ENCODE measurements around the gene SERPINI1. TPM values are rescaled to one million over a fixed set of nuclear protein-coding genes. Genes with fewer than 3 reads are reported as not detected.

SERPINI1 gene
- total RNA-seq, 1 donor from 2014 or later, result 2.9 TPM

DNA sequence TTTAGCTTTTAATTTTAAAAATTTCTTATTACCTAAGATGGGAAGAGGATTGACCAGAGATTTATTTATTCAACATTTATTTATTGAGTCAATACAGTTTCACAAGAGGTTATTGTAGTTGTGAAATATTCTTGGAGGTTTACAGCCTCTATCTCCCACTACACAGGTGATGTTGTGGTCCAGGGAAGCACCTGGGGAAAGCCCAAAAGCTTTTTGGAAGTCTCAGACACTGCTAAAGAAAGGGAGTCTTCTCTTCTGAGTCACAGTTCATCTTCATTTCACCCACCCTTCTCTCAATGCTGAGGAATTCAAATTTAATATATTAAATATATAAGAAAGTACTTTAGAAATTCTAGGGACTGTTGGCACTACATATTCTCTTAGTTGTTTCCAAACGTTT is 41.8 kb downstream of the SERPINI1 start:
- no peak for DNase-seq (ENCODE audit: low read depth)
- TF ChIP-seq, protein P1, sequence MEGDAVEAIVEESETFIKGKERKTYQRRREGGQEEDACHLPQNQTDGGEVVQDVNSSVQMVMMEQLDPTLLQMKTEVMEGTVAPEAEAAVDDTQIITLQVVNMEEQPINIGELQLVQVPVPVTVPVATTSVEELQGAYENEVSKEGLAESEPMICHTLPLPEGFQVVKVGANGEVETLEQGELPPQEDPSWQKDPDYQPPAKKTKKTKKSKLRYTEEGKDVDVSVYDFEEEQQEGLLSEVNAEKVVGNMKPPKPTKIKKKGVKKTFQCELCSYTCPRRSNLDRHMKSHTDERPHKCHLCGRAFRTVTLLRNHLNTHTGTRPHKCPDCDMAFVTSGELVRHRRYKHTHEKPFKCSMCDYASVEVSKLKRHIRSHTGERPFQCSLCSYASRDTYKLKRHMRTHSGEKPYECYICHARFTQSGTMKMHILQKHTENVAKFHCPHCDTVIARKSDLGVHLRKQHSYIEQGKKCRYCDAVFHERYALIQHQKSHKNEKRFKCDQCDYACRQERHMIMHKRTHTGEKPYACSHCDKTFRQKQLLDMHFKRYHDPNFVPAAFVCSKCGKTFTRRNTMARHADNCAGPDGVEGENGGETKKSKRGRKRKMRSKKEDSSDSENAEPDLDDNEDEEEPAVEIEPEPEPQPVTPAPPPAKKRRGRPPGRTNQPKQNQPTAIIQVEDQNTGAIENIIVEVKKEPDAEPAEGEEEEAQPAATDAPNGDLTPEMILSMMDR (conservative IDR thresholded peaks at IDR 0.05; ENCODE audit: low read depth, low read length), result no peak

DNA sequence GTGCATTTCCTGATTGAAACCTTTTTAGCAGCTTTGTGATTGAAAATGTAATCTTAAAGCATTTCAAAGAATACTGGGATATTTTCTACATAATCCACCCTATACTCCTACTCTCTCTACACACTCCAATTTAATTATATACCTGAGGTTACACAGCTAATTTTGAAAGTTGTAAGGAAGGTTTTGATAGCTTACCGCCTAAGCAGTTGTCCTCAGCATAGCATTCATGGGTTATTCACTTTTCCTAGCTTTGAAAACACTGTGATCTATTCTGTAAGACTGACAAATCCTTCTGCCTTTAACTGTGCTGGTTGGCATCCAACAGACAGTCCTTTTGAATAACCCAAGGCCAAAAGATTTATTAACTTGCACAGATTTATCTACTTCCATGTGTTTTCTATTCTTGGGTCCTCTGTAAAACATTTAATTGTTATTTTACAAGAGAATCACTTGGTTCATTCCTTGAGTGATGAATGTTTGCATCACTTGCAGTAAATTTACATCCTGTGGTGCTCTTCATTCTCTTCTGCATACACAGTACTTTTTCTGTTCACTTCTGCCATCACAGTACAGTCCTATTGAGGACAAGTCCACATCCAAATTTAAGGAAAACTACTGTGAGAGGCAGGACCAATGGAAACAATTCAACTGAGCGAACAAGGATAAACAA is 44.8 kb downstream of the SERPINI1 start:
- no peak overlapping the region for H3K4me3 ChIP-seq (ENCODE audit: low read depth, low read length)
- TF ChIP-seq, protein P1 (conservative IDR thresholded peaks at IDR 0.05; ENCODE audit: low read depth, low read length), result no peak
- no peak for DNase-seq (ENCODE audit: low read depth)

More for the DNA sequence above, 41.8 kb downstream of the SERPINI1 start:
- no peak overlapping the region for H3K4me3 ChIP-seq (ENCODE audit: low read depth, low read length)

DNA sequence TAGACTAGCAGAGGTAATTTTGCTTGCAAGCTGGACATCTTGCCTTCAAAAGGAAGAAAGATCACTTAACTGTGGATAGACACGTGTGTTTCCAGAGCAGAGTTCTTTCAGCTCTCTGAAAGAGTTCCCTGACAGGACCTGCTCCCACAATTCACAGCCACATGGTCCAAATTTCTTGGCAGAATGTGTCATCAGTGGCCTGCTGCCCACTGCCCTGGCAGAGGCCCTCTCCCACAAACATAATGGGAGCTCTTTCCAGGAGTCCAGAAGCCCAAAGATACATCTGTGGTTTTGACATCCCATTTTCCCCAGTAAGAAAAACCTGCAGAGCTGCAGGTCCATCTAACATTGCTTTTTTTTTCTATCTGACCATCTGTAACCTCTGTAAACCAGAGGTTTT is 48.3 kb downstream of the SERPINI1 start:
- DNase-seq (ENCODE audit: low read depth), result no peak
- TF ChIP-seq, protein P1 (conservative IDR thresholded peaks at IDR 0.05; ENCODE audit: low read depth, low read length), result no peak
- H3K4me3 ChIP-seq (ENCODE audit: low read depth, low read length), result no peak overlapping the region

DNA sequence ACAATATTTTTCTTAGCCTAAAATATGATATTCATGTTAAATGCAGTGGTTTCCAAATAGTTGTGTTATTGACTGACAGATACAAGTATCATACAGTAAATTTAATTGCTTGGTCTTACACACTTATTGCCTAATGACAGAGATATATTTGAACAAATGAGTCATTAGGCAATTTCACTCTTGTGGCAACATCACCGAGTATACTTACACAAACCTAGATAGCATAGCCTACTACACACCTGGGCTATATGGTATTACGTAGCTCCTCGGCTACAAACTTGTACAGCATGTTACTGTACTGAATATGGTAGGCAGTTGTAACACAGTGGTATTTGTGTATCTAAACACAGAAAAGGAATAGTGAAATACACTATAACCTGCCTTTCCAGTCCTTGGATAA is 50.3 kb downstream of the SERPINI1 start:
- DNase-seq (ENCODE audit: low read depth), result no peak
- TF ChIP-seq, protein P1 (conservative IDR thresholded peaks at IDR 0.05; ENCODE audit: low read depth, low read length), result no peak
- no peak overlapping the region for H3K4me3 ChIP-seq (ENCODE audit: low read depth, low read length)

DNA sequence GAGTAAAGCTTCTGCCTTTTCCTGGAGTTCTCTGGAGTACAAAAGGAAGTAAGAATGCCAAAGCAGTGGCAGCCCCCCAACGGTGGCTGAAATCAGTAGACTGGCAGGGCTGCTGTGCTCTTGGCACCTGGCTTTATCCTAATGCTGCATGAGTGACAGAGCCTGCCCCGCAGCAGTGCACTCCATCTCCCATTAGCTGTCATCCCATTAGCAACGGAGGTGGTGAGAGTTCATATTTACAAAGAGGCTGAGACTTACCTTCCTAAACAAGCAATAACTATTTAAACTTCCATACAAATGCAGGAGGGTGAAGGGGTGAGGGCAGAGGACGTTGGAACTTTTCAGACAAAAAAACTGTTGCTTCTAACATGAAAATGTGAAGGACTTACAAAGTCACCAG is 51.9 kb downstream of the SERPINI1 start:
- no peak overlapping the region for H3K4me3 ChIP-seq (ENCODE audit: low read depth, low read length)
- TF ChIP-seq, protein P1 (conservative IDR thresholded peaks at IDR 0.05; ENCODE audit: low read depth, low read length), result no peak
- DNase-seq (ENCODE audit: low read depth), result no peak

DNA sequence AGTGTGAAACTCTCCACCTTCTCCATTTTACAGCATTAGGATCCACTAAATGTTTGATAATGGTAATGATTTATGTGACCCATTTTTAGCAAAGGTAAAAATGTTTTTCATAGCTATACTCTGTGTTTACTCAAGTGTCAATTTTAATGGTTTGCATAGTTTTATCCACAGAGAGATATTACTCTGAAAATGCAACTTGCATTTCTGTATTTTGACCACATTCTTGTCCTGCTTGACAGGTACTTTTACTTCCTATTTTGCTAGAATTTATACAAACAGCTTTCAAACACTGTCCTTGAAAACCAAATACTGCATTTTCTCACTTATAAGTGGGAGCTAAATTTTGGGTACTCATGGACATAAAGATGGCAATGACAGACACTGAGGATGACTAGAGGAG is 62.9 kb downstream of the SERPINI1 start:
- TF ChIP-seq, protein P1 (conservative IDR thresholded peaks at IDR 0.05; ENCODE audit: low read depth, low read length), result no peak

DNA sequence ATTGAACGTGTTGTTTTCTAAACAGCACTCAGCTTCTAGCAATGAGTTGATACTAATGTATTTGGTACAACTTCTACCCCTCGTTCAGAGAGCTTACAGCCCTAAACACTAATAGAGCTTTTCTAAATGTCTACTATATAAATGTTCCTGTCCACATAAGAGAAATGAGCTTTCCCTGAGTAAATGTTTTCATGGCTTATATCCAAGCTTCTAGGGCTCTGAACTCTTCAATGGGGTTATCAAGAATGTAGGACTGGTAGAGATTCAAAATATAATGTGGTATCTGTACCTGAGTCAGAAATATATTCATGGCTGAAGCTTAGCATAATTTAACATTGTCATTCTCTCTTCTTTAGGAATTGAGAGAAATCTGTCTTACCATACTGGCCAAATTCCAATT is 73.4 kb downstream of the SERPINI1 start:
- DNase-seq (ENCODE audit: low read depth), result no peak
- no peak overlapping the region for H3K4me3 ChIP-seq (ENCODE audit: low read depth, low read length)
- TF ChIP-seq, protein P1 (conservative IDR thresholded peaks at IDR 0.05; ENCODE audit: low read depth, low read length), result no peak

More for the DNA sequence above, 62.9 kb downstream of the SERPINI1 start:
- no peak overlapping the region for H3K4me3 ChIP-seq (ENCODE audit: low read depth, low read length)
- DNase-seq (ENCODE audit: low read depth), result no peak
